ENCODE measurements around the gene MRPL42.

- TF ChIP-seq POLR2A (IDR thresholded peaks at IDR 0.05) = no peak
- TF ChIP-seq CTCF (IDR thresholded peaks at IDR 0.05) = no peak
- TF ChIP-seq POLR2AphosphoS5 (IDR thresholded peaks at IDR 0.05; ENCODE audit: insufficient read depth in 1 of 2, low read depth in 1 of 2) = no peak
Measured at GRCh38 chr12:93514853-93515252, 47.5 kb downstream of the MRPL42 start.

All from vagina (tissue), 2 donors.